ENCODE measurements around the gene TNFRSF13B.

Gene TNFRSF13B

DNA sequence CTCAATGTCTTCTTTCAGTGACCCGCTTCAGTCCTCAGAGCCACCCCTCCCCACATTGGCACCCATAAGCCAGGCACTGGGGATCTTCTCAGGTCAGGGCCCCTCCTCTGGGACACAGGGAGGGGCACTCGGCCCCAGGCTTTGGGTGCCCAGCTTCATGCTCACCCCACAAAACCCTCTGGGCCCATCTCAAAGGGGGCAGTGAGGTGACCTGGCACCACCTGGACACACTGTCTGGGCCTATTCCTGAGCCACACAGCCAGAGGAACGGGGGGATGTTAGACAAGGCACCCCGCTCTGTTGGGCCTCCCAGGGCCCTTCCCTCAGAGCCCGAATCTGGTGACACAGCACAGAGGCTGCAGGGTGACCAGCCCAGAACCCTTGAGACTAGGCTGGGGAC lies 36.1 kb downstream of the TNFRSF13B start:
- no peak for DNase-seq

DNA sequence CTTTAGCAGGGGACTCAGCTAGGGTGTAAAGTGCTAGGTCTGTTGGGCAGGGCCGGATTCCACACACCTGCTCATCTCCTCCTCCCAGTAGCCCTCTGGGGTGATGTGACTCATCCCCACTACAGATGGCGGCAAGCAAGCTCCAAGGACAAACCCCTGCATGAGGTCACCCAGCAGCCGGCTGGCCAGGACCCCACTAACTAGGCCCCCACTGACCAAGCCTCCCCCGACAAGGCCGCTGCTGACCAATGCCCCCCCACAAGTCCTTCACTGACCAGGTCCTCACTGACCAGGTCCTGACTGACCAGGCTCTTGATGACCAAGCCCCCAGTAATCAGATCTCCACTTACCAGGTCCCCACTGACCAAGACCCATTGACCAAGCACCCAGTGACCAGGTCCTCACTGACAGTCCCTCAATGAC lies 36.7 kb downstream of the TNFRSF13B start:
- no peak for DNase-seq

DNA sequence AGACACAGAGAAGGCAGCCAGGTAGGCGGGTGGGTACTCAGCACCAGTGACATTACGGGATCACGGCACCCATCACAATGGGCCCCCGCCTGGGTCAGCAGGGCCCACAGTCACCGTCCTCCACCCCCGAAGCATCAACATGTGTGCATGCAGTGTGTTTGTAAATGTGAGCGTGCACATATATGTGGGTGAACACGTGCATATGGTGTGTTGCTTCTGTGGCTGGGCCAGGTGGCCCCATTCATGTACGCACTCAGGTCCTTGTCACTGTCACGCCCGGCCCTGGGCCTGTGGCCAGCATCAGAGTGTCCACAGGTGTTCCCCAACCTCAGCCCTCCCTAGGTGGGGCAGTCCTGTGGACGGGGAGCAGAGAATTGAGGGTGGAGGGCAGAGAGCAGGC lies 37.1 kb downstream of the TNFRSF13B start:
- DNase-seq = no peak

DNA sequence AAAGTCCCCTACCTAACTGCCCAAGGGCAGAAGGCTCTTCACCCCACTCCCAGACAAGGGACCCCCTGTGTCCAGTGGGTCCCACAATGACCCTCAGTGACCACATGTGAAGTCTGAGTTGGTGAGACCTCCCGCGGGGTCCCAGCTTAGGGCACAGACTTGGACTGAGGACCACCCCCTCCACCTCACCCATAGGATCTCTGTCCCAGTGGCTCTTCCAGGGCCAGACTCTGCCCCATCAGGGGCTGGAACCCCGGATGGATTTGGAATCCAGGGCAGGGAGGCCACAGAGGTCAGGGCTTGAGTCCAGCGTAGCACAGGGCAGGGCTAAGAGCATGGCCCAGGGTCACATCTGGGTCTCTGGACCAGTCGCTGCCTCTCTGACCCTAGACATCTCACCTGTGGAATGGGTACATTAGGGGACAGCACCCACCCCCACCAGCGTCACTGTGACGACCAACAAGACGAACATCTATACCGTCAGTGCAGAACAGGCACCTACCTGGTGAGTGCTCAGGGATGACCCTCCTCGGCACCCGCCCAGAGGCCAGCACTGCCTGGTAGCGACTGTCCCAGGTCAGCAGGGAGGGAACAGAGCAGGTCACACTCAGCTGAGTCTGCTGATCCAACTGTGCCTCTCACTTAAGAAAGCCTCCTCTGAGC lies 37.7 kb downstream of the TNFRSF13B start:
- DNase-seq = no peak

GRCh38 chr17:16933317-16934132 lies 38.4 kb downstream of the TNFRSF13B start:
- DNase-seq = no peak

- DNase-seq = no peak
These were observed 39.3 kb downstream of the TNFRSF13B start for GRCh38 chr17:16932611-16933010.

DNA sequence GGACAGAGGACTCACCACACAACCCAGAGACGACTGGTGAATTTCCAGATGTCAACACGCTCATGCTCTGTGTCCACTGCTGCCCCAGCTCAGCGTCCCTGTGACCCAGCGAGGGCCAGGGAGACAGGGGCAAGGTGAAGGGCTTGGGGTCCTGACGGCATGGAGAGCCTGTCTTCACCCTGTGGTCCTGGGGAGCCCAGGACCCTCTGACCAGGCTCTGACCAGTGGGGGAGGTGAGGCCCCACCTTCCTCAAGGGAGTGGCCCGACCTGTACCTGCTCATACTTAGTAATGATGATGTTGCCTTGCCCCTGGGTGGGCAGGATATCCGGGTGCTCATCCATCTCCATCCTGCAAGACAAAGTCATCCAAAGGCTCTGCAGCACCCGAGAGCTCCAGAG lies 39.8 kb downstream of the TNFRSF13B start:
- DNase-seq = no peak

- no peak for DNase-seq
These were observed 40.4 kb downstream of the TNFRSF13B start for GRCh38 chr17:16931318-16932060.

DNA sequence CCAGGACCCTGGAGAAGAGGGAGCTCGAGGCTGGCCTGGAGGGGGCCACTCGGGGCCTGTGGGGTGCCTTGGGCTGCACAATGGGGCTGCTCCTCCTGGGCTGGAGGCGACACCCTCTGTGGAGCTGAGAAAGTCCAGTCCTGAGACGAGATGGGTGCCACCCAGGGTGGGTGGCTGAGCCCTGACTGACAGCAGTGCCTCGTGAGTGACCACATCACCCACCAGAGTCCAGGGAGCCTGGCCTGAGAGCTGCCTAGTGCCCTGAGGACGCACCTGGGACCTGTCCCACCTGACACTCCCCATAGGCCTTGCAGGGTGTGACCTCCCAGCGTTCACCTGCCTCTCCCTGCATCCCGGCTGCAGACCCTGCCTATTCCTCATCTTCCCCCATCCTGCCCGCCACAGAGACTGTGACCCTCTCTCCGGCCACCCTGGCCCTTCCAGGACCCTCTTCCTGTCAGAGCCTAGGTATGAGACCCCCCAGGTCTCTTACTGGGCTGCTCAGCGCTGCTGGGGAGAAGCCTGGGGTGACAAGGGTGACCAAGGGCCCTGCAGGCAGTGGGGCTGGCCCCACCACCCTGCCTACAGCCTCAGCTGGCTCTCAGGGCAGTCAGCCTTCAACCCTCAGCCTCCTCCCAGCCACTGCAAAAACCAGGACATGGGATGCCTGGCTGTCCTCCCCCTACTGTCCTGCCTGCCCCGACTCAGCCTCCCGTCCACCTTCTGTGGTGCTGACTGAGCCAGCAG lies 41.2 kb downstream of the TNFRSF13B start:
- DNase-seq = no peak

DNA sequence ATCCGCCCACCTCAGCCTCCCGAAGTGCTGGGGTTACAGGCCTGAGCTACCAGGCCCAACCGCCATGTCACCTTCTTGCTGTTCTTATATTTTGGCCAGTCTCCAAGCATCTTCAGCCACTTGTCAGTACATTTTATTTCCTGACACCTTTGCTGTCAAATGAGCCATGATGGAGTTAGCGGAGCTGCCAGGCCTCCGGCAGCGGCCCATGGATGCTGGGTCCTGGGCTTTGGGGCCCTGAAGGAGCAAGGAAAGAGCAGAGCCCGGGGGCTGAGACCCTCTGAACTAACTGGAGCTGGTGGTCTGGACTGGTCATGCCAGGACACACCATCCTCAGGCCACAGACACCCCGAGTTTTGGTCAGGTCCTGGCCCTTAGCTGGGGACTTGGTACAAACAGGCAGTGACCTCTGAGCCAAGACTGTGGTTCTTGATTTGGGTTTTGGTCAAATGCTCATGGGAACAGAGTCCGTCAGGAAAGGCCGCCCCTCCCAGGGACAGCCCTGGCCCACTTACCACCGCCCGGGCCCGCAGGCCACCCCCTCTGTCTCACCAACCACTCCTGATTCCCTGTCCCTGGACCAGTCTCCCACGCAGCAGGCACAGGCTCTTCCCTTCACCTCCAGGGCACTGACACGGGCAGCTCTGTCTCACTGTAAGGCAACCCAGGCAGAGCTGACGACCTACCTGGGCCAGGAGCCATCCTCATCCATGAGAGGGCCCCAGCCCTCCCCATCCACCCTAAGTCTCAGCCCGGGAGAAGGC lies 42.0 kb downstream of the TNFRSF13B start:
- DNase-seq = no peak

DNA sequence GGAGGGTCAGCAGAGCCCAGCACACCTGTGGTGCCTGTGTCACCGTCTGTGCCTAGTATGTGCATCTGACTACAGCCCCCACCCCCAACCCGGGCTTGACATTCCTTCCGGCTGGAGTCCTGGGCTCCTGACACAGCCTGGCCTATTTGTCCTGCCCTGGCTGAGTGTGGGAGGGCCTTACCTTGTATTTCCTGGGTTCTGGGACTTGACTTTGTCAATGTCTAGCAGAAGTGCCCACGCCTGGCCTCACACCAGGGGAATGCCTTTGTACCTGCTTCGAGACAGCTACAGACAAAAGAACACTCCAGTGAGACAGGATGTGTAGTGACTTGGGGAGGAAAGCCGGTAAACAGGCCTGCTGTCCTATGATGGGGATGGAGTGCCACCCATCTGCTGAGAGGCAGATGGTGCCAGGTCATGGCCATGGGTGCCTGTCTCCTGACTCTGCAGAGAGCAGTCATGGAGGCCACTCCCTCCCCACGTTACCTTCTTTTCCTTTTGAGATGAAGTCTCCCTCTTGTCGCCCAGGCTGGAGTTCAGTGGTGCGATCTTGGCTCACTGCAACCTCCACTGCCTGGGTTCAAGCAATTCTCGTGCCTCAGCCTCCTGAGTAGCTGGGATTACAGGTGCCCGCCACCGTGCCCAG lies 42.8 kb downstream of the TNFRSF13B start:
- no peak for DNase-seq

DNA sequence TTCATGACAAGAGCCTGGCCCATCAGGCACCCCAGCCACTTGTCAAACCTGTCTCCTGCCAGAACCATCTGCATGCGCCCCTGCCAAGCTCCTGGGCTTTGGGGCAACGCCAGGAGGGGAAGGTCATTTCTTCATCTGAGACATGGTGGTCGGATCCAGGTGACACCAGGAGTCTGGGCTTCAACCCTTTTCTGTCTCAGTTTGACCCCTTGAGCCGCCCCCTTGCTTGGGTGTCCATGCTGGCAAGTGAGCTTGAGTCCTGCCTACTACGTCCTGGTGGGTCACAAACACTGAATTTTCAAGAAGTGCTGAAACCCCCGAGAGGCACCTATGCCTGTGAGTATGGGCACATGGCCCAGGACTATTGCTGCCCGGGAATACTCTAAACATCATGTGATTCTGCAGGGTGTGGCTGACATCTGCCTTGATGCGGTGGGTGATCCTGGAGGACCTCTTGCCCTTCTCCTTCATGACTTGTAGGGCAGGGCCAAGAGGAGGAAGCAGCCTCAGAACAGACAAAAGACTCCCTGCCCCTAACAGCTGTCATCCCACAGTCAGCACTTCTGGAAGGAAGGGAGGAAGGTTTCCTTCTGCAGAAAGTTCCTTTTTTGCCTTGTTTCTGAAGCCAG lies 43.4 kb downstream of the TNFRSF13B start:
- DNase-seq = no peak

GRCh38 chr17:16927641-16928321 lies 44.1 kb downstream of the TNFRSF13B start:
- no peak for DNase-seq

DNA sequence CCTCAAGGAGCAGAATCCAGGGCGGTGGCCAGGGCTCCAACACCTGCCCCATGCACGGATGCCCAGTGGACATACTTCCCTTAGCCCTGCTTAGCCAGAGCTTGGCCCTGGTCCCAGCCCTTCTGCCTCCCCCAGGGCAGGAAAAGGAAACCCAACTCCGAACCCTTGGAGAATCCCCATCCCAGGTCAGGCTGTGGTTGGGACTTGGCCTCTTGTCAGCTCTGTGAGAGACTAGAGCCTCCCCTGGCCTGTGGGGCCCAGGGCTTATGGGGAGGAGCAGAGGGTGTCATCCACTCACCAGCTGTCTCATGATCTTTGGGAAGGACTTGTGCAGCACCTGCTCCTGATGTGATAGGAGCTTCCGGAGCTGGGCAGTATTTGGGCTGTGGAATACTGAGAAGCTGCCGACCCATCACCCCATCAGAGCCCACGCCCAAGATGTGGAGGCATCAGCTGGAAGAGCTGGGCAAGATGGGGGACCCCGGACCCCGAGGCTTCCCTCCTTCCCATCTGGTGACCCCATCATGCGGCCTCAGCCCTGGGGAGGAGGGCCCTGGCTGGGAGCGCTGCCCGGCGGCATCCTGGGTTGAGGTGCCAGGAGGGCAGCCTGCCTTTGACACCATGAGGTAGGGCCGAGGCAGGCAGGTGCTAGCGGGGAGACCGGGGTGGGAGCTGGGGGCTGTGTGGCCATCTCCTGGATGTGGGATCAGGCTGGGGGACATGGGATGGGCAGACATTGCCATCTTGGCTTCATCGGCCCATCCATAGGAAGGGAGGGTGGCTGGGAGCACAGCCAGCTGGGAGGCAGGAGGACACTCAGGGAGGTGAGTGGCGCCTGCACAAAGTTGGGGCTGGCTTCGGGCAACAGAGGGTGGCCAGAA lies 45.1 kb downstream of the TNFRSF13B start:
- DNase-seq = no peak

- DNase-seq = no peak
These were observed 45.8 kb downstream of the TNFRSF13B start for GRCh38 chr17:16926061-16926511.

DNA sequence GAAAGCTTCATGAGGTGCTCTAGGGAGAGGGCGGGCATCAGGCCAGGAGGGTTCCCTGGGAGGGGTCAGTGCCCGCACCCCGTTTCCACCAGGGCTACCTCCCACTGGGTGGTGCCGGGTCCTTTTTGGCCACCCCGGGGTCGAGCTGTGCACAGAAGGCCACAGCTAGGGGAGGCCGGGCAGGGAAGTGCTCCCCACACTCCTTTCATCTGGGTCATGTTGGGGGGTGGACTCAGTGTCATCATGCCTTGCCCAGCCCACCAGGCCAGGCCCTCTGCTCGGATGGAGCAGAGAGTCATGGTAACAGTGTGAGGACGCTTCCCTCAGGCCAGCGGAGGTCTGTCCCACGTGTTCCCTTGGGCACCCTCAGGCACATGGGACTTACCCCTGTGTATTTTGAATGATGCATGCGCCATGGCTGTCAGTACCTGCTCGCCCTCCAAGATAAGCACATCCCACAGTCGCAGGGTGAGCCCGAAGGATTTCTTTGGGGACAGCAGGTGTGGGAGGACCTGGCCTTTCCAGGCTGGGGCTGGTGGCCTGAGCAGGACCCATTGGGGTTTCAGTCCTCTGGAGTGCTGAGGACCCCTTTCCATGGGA lies 46.4 kb downstream of the TNFRSF13B start:
- DNase-seq = no peak

DNA sequence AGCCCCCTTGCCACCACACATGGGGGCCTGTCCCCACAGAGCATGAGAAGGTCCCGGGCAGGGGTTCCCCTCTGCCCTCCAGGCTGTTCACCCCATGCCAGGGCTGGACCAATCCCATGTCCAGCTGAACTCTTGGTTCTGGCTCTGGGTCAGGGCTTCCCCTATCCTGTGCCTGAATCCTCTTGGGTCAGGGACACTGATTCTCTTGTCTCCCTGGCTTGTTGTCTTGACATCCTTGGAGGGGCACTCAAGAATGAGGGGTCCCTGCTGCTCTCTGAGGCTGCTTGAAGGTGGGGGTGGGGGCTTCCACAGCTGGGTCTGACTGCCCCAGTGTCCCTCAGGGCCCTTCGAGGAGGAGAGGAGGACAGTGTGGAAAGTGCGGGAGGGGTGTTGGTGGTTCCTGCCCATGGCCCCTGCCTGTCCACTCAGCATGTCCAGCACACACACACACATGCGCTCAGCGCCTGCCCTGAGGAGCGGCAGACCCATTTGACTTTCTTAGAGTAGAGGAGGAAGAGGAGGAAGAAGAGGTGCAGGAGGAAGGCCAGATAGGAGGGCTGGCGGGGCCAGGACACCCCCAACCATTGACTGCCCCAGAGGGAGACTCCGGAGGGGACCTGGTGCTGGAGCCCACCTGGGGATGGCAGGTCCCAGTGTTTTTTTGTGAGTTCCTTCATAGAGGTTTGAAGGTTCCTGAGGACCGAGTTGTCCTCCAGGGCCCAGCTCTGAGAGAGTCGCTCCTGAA lies 47.0 kb downstream of the TNFRSF13B start:
- DNase-seq = no peak

All from NCI-H1417 treated with DMSO at 0.1 percent for 48 hours (cell line).